Right forelimb (tissue), 1 donor: ENCODE results near the gene MICOS13.

ENCODE experiments used
- DNase-seq: peaks from one replicate; pipeline ENCODE4 v3.0.0-alpha.2; 2018

MICOS13 gene

GRCh38 chr19:5665781-5666513 is 14.4 kb downstream of the MICOS13 start:
- no peak for DNase-seq

DNA sequence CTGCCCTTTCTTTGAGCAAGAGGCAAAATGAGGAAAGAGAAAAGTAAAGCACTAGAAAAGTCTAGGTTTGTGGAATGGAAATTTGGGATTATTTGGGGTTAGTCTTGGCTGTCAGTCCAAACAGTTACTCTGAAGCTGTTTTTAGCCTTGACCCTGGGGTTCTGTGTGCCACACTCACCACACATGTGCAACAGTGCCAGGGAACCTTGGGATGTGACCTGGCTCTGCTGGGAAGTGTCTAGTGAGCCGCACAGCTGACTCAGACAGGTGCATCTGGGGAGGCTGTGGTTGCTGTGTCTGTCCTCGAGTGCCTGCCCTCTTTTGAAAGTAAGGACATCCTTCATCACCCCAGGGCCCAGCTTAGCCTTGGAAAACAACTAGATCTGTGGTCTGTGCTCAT is 15.8 kb downstream of the MICOS13 start:
- DNase-seq, result no peak

- no peak for DNase-seq
These were observed 16.4 kb downstream of the MICOS13 start for GRCh38 chr19:5663904-5664303.

DNA sequence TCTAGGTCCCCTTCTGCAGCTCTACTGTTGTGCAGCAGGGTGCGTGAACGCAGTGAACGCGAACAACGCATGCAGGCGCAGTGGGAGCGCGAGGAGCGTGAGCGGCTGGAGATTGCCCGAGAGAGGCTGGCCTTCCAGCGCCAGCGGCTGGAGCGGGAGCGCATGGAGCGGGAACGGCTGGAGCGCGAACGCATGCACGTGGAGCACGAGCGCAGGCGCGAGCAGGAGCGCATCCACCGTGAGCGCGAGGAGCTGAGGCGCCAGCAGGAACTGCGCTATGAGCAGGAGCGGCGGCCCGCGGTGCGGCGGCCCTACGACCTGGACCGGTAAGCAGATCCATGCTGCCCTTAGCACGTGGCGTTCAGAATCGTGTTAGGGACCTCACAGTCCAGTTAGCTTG is 18.8 kb downstream of the MICOS13 start:
- no peak for DNase-seq

DNA sequence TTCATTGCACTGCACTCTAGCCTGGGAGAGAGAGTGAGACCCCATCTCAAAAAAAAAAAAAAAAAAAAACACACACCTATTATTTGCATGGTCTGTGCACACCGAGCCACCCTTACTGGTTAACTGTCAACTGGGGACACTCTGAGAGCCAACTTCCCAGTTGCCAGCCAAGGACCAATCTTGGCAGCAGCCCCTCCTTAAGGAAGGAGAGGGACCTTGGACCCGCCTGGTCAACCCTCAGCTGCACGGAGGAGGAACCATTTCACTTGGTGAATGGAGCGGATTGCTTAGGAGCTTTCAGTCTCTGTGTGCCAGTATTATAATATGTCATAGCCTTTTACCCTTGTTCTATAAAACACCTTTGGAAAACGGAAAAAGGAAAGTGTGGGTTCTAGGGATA is 24.9 kb downstream of the MICOS13 start:
- DNase-seq, result no peak

DNA sequence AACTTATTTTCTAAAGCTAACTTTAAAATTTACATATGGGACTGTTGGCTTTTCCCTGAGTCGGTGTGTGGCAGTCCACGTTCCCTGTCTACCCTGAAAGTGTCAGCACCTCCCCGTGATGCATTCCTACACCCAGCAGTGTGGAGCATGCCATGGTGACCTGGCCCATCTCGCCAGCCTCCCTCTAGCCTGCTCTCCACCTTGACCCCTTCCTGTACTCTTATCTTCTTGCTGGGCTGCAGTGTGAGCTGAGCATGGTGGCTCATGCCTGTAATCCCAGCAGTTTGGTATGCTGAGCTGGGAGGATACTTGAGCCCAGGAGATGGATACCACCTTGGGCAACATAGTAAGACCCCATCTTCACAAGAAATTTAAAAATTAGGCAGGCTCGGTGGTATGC is 25.4 kb downstream of the MICOS13 start:
- no peak for DNase-seq

- DNase-seq, result no peak
These were observed 28.1 kb downstream of the MICOS13 start for GRCh38 chr19:5652261-5652660.

GRCh38 chr19:5651361-5651760 is 29.0 kb downstream of the MICOS13 start:
- no peak for DNase-seq

DNA sequence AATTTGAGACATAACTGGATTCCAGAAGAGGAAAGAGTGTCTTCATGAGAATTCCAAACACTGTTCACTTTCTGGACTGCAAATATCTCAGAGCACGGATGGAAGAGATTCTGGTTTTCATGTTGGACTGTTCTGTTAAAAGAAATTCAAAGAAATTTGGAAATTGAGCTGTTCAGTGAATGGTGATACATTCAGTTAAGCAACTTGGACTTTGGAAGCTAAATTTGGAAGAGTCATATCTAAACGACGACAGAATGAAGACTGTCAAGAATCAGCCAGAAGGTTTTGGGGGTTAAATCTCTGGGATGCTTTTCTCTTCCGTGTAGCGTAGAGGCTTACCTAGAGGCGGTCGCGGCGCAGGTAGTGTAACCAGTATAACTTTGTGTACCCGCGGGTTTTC is 31.9 kb downstream of the MICOS13 start:
- DNase-seq, result no peak

GRCh38 chr19:5646703-5647102 is 33.6 kb downstream of the MICOS13 start:
- no peak for DNase-seq

- no peak for DNase-seq
These were observed 34.9 kb downstream of the MICOS13 start for GRCh38 chr19:5645409-5645808.

DNA sequence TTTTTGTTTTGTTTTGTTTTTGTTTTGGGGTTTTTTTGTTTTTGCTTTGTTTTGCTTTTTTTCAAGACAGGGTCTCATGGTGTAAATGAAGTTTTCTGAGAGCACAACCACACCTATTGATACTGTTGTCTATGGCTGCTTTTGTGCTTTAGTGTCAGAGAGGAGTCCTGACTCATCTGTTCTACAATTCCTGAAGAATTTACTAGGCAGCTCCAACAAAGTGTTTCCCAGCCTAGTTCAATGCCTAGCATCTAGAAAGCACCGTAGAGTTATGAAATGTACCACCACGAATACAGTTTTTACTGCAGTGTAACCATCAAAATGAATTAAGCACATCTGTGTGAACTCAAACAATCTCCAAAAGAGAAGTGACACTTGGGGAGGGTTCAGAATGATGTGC is 36.3 kb downstream of the MICOS13 start:
- no peak for DNase-seq

- DNase-seq, result no peak
These were observed 37.3 kb downstream of the MICOS13 start for GRCh38 chr19:5643060-5643459.

GRCh38 chr19:5642204-5642603 is 38.1 kb downstream of the MICOS13 start:
- DNase-seq, result no peak

DNA sequence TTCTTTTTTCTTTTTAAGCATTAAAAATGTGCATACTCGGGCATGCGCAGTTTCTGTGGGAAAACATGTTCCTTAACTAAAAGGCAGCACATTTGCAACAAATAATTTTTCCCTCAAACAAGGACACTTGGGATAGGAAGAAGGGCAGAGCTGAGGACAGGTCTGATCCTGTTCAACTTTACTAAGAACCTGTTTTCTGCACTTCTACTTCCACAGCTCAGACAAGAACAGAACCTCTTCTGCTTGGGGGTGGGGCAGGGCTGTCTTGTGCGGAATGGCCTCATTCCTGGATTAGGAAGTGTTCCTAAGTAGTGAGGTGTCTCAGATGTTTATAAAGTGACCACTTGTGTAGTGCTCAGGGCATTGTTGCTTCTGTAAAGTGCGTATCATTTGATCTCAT is 39.1 kb downstream of the MICOS13 start:
- DNase-seq, result no peak

- DNase-seq, result no peak
These were observed 42.3 kb downstream of the MICOS13 start for GRCh38 chr19:5637971-5638370.

DNA sequence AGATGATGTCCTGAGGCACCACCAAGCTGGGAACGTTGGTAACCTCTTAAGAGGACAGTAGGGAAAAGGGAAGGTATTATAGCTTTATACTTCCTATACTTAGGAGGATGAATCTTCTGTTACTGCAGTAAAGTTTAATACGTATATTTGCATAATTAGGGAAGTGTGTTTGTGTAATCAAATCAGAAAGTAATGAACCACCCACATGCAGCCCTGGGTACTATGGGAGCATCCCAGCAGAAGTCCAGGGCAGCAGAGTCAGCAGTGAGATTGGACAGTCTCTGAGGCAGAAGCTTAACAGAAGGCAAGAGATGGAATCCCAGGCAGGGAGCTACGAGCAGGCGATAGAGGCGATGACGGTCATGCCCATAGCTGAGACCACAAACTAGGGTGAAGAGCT is 44.9 kb downstream of the MICOS13 start:
- no peak for DNase-seq

GRCh38 chr19:5632657-5633056 is 47.7 kb downstream of the MICOS13 start:
- DNase-seq, result no peak

GRCh38 chr19:5632241-5632612 is 48.1 kb downstream of the MICOS13 start:
- no peak for DNase-seq

DNA sequence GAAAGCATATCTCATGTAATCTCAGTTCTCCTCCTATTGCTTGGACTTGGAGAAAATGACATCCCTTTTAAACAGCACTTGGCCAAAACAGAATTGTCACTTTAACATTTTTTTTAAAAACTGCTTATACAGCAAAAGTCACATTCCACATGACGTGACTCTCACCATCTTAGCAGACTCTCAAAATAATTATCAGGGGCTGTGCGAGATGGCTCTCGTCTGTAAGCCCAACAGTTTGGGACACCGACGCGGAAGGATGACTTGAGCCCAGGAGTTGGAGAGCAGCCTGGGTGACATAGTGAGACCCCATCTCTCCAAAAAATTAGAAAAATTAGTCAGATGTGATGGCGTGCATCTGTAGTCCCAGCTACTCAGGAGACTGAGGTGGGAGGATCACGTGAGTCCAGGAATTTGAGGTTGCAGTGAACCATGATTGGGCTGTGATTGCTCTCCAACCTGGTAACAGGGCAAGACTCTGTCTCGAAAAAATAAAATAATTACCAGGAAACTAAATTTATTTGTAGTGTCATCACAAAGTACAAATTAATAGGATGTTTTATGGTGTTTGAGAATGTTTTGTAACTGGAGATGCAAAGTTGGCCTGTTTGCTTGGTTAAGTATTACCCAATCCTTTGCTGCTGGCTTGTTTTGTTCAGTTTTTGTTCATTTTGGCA is 48.6 kb downstream of the MICOS13 start:
- DNase-seq, result no peak

DNA sequence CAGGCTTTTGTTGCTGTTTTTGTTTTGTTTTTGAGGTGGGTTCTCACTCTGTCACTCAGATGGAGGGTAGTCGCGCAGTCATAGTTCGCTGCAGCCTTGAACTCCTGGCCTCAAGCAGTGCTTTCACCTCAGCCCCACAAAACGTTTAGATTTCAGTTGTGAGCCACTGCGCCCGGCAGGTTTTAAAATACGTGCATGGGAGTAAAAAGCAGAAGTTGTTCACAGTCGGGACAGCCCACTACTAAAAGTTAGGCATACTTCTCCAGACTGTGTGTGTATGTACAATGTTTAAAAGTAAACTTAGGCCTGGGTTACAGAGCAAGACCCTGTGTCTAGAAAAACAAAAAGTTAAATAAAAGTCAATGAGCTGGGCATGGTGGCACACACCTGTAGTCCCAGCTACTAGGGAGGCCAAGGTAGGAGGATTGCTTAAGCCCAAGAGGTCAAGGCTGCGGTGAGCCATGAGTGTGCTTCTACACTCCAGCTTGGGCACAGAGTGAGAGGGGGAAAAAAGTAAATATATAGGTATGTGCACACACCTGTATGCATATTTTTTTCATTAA is 51.3 kb downstream of the MICOS13 start:
- no peak for DNase-seq

- DNase-seq, result no peak
These were observed 51.9 kb downstream of the MICOS13 start for GRCh38 chr19:5628461-5628860.
